ENCODE data around the gene CBL.

The CBL gene

GRCh38 chr11:119251114-119251513 is 45.0 kb downstream of the CBL start:
- no peaks in the 10 kb centered on the region for H3K27me3 ChIP-seq
- peaks cover 45% of the 10 kb centered on the region for H3K36me3 ChIP-seq
- H3K9me3 ChIP-seq: no peaks in the 10 kb centered on the region
- TF ChIP-seq CTCF (IDR thresholded peaks at IDR 0.05): no peak
- H3K27ac ChIP-seq: no peak overlapping the region
- no peaks in the 10 kb centered on the region for H3K4me1 ChIP-seq (ENCODE audit: control insufficient read depth in 1 of 2, insufficient read depth in 1 of 2, low read depth in 1 of 2, low read length in 1 of 2)
- H3K4me3 ChIP-seq (ENCODE audit: low read depth in 1 of 2, low read length in 1 of 2): no peak overlapping the region

GRCh38 chr11:119254239-119254638 is 48.1 kb downstream of the CBL start:
- no peaks in the 10 kb centered on the region for H3K27me3 ChIP-seq
- H3K4me1 ChIP-seq (ENCODE audit: control insufficient read depth in 1 of 2, insufficient read depth in 1 of 2, low read depth in 1 of 2, low read length in 1 of 2): peaks cover 15 to 17% of the 10 kb centered on the region in 2 experiments
- H3K4me3 ChIP-seq (ENCODE audit: low read depth in 1 of 2, low read length in 1 of 2): no peak overlapping the region
- H3K27ac ChIP-seq: no peak overlapping the region
- peaks cover 27% of the 10 kb centered on the region for H3K36me3 ChIP-seq
- no peak for TF ChIP-seq CTCF (IDR thresholded peaks at IDR 0.05)
- H3K9me3 ChIP-seq: no peaks in the 10 kb centered on the region

- Histone ChIP-seq H3K4me1 (ENCODE audit: control insufficient read depth in 1 of 2, insufficient read depth in 1 of 2, low read depth in 1 of 2, low read length in 1 of 2) (peaks cover 39 to 46% of the 10 kb centered on the region in 2 experiments), H3K9me3 (no peaks in the 10 kb centered on the region), H3K27me3 (no peaks in the 10 kb centered on the region), H3K4me3 (ENCODE audit: low read depth in 1 of 2, low read length in 1 of 2) (no peak overlapping the region), H3K36me3 (peaks cover 13% of the 10 kb centered on the region), H3K27ac (peak overlapping the region; percentile 41)
- TF ChIP-seq CTCF (IDR thresholded peaks at IDR 0.05): no peak
Measured at GRCh38 chr11:119258180-119258579, 52.0 kb downstream of the CBL start.

- peaks cover 13% of the 10 kb centered on the region for H3K36me3 ChIP-seq
- no peaks in the 10 kb centered on the region for H3K9me3 ChIP-seq
- peak overlapping the region; percentile 39 for H3K27ac ChIP-seq
- peaks cover 41 to 54% of the 10 kb centered on the region in 2 experiments for H3K4me1 ChIP-seq (ENCODE audit: control insufficient read depth in 1 of 2, insufficient read depth in 1 of 2, low read depth in 1 of 2, low read length in 1 of 2)
- no peaks in the 10 kb centered on the region for H3K27me3 ChIP-seq
- TF ChIP-seq CTCF (IDR thresholded peaks at IDR 0.05): no peak
- no peak overlapping the region for H3K4me3 ChIP-seq (ENCODE audit: low read depth in 1 of 2, low read length in 1 of 2)
Measured at GRCh38 chr11:119258983-119259382, 52.8 kb downstream of the CBL start.

- no peak for TF ChIP-seq CTCF (IDR thresholded peaks at IDR 0.05)
- Histone ChIP-seq H3K36me3 (peaks cover 4% of the 10 kb centered on the region), H3K27me3 (no peaks in the 10 kb centered on the region), H3K9me3 (no peaks in the 10 kb centered on the region), H3K4me3 (ENCODE audit: low read depth in 1 of 2, low read length in 1 of 2) (no peak overlapping the region), H3K4me1 (ENCODE audit: control insufficient read depth in 1 of 2, insufficient read depth in 1 of 2, low read depth in 1 of 2, low read length in 1 of 2) (peaks cover 43 to 61% of the 10 kb centered on the region in 2 experiments), H3K27ac (peak overlapping the region; percentile 46)
Measured at GRCh38 chr11:119262668-119263351, 56.7 kb downstream of the CBL start.

All from neutrophil (primary cell).